SIG-M5 treated with dmso at 0.1 percent for 504 hours (cell line): ENCODE measurements around the gene FGD5.
"Not testable (repeated sequence)": the region's sequence is repeated elsewhere in the genome, so short reads cannot be mapped to it uniquely, and the experiment has no call there.

Experiments used
- DNase-seq: peaks from one replicate; lab custom pipeline; 2025; ENCODE audit not compliant: unreplicated experiment; lab: John Stamatoyannopoulos, UW

Gene FGD5

DNA sequence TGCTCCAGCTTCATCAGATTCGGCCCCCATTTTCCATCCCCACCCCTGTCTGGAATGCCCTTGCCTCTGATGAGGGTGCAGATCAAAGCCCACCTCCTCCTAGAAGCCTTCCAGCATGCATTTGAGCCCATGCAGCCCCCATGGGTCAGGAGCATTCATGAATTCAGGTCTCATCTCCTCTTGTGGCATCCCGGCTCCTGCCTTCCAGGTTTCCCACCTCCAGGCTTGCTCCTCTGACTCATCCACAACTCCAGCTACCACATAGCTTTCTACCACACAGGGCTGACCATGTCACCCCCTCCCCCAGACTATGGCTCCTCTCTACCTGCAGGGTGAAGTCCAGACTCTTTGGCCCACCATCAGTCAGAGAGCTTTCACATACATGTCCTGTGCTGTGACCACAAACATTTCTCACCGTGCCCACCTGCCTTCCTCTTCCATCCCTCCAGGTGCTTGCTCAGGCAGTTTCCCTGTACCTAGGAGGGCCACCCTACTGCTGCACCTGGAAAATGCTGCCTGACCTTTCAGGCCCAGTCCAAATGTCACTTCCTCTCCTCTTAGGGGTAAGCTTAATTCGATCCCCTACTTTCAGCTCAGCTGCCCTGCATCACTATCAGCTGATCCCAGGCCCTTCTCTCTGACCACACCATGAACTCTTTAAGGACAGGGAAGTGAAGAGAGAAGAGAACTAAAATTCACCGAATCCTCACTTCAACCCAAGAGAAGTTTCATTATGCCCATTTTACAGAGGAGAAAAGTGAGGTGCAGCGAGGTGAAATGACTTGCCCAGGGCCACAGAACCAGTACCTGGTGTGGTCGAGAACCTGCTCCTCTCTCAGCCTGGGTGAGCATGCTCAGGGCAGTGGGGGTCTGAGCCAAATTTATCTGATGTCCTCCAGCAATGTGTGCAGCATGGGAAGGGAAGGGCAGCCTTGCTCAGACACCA, 13.7 kb upstream of the FGD5 start:
- DNase-seq = no peak

- no peak for DNase-seq
Measured at GRCh38 chr3:14805961-14806537, 12.7 kb upstream of the FGD5 start.

- peak; percentile 49 for DNase-seq
Measured at GRCh38 chr3:14806641-14807263, 12.0 kb upstream of the FGD5 start.

- DNase-seq = no peak
Measured at GRCh38 chr3:14808025-14808424, 10.7 kb upstream of the FGD5 start.

DNA sequence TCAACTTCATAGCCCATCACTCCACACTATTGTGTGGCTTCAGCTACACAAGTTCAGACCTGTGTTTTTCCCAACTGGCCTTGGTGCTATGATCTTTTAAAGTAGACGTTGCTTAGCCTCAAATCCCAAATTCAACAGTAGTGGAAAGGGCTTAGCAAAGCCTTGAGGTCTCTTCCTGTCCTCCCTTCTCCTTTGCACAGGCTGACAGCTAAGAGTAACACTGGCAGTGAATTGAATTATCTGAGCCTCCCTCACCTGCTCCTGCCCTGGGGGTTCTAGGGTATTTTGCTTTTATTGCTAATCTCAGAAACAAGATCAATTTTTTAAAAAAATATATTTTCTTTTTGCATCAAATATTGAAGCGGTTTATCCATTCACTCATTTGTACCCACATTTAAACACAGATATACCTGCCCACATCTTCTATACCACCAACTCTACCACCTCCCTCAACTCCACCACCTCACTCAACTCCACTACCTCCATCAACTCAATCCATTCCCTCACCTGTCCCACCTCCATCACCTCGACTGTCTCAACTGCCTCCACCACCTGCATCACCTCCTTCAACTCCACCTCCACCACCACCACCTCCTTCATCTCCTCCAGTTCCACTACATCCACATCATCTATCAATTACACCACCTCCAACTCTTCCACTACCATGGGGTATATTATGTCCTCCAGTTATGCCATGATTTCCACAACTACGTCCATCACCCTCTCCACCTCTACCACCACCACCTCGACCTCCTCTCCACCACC, 10.1 kb upstream of the FGD5 start:
- DNase-seq = no peak

DNA sequence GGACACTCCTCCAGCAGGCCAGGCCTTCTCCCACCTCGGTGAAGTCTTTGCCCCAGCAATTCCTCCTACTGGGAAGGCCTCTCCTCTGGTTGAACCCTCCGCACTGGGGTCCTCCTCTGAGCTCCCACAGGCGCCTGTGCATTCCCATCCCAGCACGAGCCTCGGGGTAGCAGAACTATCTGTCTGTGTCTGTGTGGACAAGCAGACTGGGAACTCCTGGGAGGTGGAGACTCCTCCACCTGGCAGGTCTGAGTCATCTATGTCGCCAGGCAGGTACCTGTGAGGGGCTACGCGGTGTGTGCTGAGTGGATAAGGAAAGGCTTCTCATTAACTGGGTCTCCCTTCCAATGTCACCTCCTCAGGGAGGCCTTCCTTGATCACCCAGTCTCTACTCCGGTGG, 9.2 kb upstream of the FGD5 start:
- DNase-seq = not testable (repeated sequence)

DNA sequence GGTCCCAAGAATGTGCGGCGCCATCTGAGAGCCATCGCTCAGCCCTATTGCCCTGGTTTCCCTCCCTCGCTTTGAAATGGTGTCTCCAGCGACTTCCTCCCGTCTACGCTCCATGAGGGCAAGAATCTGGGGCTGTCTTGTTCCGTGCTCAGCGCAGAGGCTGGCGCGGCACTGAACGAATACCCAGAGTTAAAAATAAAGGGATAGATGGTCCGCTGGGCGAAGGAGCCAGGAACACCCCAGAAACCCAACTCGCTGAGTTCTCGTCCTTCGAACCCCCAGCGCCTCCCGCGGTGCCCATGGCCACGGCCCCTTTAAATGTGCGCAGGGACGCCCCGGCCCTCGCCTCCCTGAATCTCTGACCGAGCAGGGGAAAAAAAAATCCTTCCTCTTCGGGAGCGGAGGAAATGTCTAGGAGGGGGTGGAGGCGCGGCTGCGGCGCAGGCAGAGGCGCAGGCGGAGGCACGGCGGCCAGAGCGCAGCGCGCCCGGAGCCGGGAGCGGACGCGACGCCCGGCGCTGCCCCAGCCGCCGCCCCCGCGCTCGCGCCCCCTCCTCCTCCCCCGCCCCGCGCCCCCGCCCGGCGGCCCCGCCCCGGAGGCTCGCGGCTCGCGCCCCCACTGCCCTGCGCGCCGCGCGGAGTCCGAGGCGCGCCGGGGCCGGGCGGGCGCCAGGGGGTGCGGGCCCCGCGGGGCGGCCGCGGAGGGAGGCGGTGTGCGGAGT, 8.5 kb upstream of the FGD5 start:
- DNase-seq = no peak

DNA sequence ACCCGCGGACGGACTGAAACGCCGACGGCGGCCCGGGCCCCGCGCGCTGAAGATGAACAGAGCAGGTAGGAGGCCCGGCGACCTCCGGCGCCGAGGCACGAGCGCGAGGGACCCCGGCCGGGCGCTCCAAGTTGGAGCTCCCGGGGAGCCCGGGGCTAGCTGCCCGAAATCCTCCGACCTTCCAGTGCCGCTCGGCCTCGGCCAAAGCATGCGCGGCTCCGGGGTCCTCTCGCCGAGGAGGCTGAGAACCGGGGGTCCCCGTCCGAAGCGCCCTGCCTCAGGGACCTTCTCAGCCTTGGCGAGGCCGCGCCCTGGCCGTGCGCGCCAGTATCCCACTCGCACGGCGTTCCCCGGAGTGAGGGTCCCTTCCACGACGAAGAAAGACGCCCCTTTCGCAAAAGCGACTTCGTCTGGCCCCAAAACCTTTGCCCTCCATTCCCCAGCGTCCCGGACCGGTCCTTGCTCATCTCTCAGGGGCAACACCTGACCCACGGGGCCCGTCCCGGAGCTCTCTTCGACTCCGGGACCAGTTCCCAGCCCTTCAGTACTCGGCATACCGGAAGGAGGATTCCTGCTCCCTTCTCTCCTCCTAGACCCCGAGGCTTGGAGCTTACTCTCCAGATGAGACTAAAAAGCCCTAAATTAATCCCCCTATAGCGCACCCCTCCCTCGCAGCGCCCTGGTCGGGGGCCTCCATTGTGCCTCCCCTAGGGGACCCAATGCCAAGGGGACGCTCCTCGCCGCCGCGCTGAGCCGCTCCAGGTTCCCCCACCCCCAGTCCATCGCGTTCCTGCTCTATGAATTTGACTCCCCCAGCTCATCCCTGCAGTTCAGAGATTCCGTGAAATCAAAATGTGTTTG, 7.7 kb upstream of the FGD5 start:
- DNase-seq = no peak

GRCh38 chr3:14811684-14812083, 7.1 kb upstream of the FGD5 start:
- no peak for DNase-seq

DNA sequence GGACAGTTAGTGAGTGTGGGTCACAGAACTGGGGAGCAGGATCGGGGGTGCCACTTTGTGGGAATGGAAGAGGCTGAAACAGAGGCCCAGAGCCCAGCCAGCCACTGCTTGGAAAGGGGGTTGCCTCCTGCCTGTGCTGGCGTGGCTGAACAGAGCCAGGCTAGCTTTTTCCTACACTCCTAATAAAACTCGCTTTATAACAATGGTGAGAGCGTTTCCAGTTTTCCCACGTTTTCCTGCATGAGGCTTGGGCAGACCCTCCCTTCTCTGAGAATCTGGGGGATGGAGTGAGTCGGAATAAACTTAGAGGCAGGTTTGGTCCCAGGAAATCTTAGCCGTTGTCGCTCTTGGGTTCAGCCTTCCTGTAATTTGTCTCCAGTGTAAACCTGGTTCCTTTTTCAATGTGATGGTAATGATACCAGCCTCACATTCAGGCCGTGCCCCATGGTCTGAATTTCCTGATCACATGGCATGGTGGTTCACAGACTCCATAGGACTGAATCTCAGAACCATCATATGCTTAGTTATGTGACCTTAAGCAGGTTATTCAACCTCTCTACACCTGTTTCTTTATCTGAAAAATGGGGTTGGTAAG, 6.5 kb upstream of the FGD5 start:
- DNase-seq = no peak

- DNase-seq = no peak
Measured at GRCh38 chr3:14814411-14814871, 4.3 kb upstream of the FGD5 start.

- no peak for DNase-seq
Measured at GRCh38 chr3:14816359-14816758, 2.4 kb upstream of the FGD5 start.

- no peak for DNase-seq
Measured at GRCh38 chr3:14819671-14820070, 909 bp downstream of the FGD5 start.

DNA sequence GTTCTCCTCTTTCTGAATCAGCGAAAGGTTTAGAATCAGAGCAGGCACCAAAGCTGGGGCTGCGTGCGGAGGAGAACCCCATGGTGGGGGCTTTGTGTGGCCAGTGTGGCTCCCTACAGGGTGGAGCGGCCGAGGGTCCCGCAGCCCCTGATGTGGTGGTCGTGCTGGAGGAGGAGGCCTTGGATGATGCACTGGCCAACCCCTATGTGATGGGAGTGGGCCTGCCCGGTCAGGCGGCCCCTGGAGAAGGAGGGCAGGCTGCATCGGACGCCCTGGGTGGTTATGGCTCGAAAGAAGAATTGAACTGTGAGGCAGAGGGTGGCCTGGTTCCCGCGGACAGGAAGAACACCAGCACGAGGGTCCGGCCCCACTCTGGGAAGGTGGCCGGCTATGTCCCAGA, 1.4 kb downstream of the FGD5 start:
- no peak for DNase-seq

DNA sequence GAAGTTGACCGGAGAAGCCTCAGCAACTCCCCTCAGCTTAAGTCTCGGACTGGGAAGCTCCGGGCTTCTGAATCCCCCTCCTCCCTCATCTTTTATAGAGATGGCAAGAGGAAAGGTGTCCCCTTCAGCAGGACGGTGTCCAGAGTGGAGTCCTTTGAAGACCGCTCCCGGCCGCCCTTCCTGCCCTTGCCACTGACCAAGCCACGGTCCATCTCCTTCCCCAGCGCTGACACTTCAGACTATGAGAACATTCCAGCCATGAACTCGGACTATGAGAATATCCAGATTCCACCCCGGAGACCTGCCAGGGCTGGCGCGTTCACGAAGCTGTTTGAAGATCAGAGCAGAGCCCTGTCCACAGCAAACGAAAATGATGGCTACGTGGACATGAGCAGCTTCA, 2.4 kb downstream of the FGD5 start:
- DNase-seq = no peak

- DNase-seq = no peak
Measured at GRCh38 chr3:14822134-14822533, 3.4 kb downstream of the FGD5 start.

- DNase-seq = no peak
Measured at GRCh38 chr3:14822670-14823390, 4.1 kb downstream of the FGD5 start.

DNA sequence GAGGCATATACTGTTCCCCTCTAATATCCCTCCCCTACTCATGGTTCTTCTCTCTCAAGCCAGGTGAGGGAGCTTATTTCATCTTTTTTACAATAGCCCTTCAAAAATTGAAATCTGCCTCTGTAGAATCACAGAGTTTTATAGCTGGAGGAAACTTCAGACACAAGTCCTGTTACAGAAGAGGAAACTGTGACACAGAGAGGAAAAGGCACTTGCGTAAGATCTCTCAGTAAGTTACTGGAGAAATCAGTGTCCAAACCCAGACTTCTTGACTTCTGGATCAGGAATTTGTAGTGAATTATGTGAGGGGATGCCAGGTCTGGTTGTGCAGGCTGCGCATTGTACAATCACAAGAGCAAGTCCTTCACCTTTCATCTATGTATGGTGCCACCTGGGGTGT, 4.6 kb downstream of the FGD5 start:
- DNase-seq = peak; percentile 50
